Mesenchymal stem cell (in vitro differentiated cells and primary cell): ENCODE results near the gene SPG11.
"Not testable (repeated sequence)": the region's sequence is repeated elsewhere in the genome, so short reads cannot be mapped to it uniquely, and the experiment has no call there.

Experiments
- DNase-seq: peaks from one replicate; pipeline ENCODE4 v3.0.0-alpha.2; 2013
- H2AFZ ChIP-seq: one replicate; pipeline ENCODE4 v1.6.1; 2013; ENCODE audit warnings: low read depth, mild to moderate bottlenecking, control low read depth, inconsistent platforms, low read length, moderate library complexity
- H2AK5ac ChIP-seq: 2 replicates; pipeline ENCODE4 v1.6.1; 2013; ENCODE audit warnings: low read length, moderate library complexity, mild to moderate bottlenecking, inconsistent platforms; ENCODE audit not compliant: severe bottlenecking
- H2BK120ac ChIP-seq: one replicate; pipeline ENCODE4 v1.6.1; 2013; ENCODE audit warnings: low read depth, mild to moderate bottlenecking, inconsistent platforms, low read length, moderate library complexity
- H2BK12ac ChIP-seq, 2 experiments: one replicate each; pipeline ENCODE4 v1.6.1; 2013; ENCODE audit warnings: inconsistent platforms in 2 of 2, low read length in 2 of 2, mild to moderate bottlenecking in 2 of 2, moderate library complexity in 2 of 2, control low read depth in 1 of 2
- H2BK15ac ChIP-seq: one replicate; pipeline ENCODE4 v1.6.1; 2013; ENCODE audit warnings: mild to moderate bottlenecking, low read depth, inconsistent platforms; ENCODE audit not compliant: poor library complexity, severe bottlenecking
- H2BK5ac ChIP-seq: 2 replicates; pipeline ENCODE4 v1.6.1; 2013; ENCODE audit warnings: low read depth, mild to moderate bottlenecking, low read length, control low read depth, inconsistent platforms; ENCODE audit not compliant: poor library complexity, severe bottlenecking
- H3K14ac ChIP-seq, 2 experiments: one replicate each; pipeline ENCODE4 v1.6.1; 2013; ENCODE audit warnings: inconsistent platforms in 2 of 2, low read length in 2 of 2, control low read depth in 1 of 2, mild to moderate bottlenecking in 1 of 2, moderate library complexity in 1 of 2
- H3K18ac ChIP-seq, 2 experiments: one replicate each; pipeline ENCODE4 v1.6.1; 2013; ENCODE audit warnings: inconsistent platforms in 2 of 2, low read length in 2 of 2, control low read depth in 1 of 2, low read depth in 1 of 2, mild to moderate bottlenecking in 1 of 2
- H3K23ac ChIP-seq, 2 experiments: one replicate each; pipeline ENCODE4 v1.6.1; 2013; ENCODE audit warnings: inconsistent platforms in 2 of 2, low read length in 2 of 2, mild to moderate bottlenecking in 2 of 2, moderate library complexity in 2 of 2, control low read depth in 1 of 2
- H3K27ac ChIP-seq: 2 replicates; pipeline ENCODE4 v1.5.1; 2013; ENCODE audit warnings: mild to moderate bottlenecking, moderate library complexity, low read length, control low read depth, inconsistent platforms; ENCODE audit not compliant: poor library complexity, severe bottlenecking
- H3K27me3 ChIP-seq, 2 experiments: 2 replicates each; pipeline versions ENCODE4 v1.6.1 to v1.7.0; 2013; ENCODE audit warnings: low read length in 2 of 2, mild to moderate bottlenecking in 2 of 2, moderate library complexity in 2 of 2, control low read depth in 1 of 2, inconsistent platforms in 1 of 2; ENCODE audit not compliant: control insufficient read depth in 1 of 2, insufficient read depth in 1 of 2
- H3K36me3 ChIP-seq, 2 experiments: 2 replicates each; pipeline versions ENCODE4 v1.6.1 to v1.7.0; 2013; ENCODE audit warnings: low read length in 2 of 2, control low read depth in 1 of 2, inconsistent platforms in 1 of 2, low read depth in 1 of 2, mild to moderate bottlenecking in 1 of 2; ENCODE audit not compliant: insufficient read depth in 2 of 2, control insufficient read depth in 1 of 2
- H3K4ac ChIP-seq, 2 experiments: one replicate each; pipeline ENCODE4 v1.6.1; 2013; ENCODE audit warnings: inconsistent platforms in 2 of 2, low read length in 2 of 2, mild to moderate bottlenecking in 2 of 2, moderate library complexity in 2 of 2, control low read depth in 1 of 2, low read depth in 1 of 2
- H3K4me1 ChIP-seq: 2 replicates; pipeline ENCODE4 v1.6.1; 2013; ENCODE audit warnings: low read depth, low read length, control low read depth; ENCODE audit not compliant: control insufficient read depth, insufficient read depth
- H3K4me2 ChIP-seq: 2 replicates; pipeline ENCODE4 v1.6.1; 2013; ENCODE audit warnings: low read length, mild to moderate bottlenecking, inconsistent platforms; ENCODE audit not compliant: poor library complexity, severe bottlenecking
- H3K4me3 ChIP-seq, 2 experiments: 2 replicates each; pipeline versions ENCODE4 v1.5.1 to v1.7.0; 2013; ENCODE audit warnings: low read length in 2 of 2, mild to moderate bottlenecking in 2 of 2, control low read depth in 1 of 2, low read depth in 1 of 2; ENCODE audit not compliant: insufficient read depth in 1 of 2
- H3K79me1 ChIP-seq: replicated peaks from 2 replicates; pipeline ENCODE4 v1.6.1; 2013; ENCODE audit warnings: mild to moderate bottlenecking, control low read depth, low read length, inconsistent platforms; ENCODE audit not compliant: poor library complexity, severe bottlenecking
- H3K9ac ChIP-seq: 2 replicates; pipeline ENCODE4 v1.7.0; 2013; ENCODE audit warnings: mild to moderate bottlenecking, low read length, moderate library complexity
- H3K9me3 ChIP-seq: 2 replicates; pipeline ENCODE4 v1.7.0; 2013; ENCODE audit warnings: mild to moderate bottlenecking, low read length; ENCODE audit not compliant: control insufficient read depth
- H4K8ac ChIP-seq: one replicate; pipeline ENCODE4 v1.6.1; 2013; ENCODE audit warnings: inconsistent platforms, mild to moderate bottlenecking, low read length, moderate library complexity
- H4K91ac ChIP-seq: one replicate; pipeline ENCODE4 v1.6.1; 2013; ENCODE audit warnings: mild to moderate bottlenecking, low read length, inconsistent platforms
- WGBS: methylation state at CpG from one replicate; pipeline ENCODE4 v1.1.7; 2013; ENCODE audit warnings: mixed read lengths; 5-methylcytosine and 5-hydroxymethylcytosine counted together

The SPG11 gene

GRCh38 chr15:44532275-44532674 lies 131.2 kb downstream of the SPG11 start:
- Histone ChIP-seq H3K36me3 (peaks cover 5 to 41% of the 10 kb centered on the region in 2 experiments), H3K79me1 (peaks cover 10% of the 10 kb centered on the region)
- not testable (repeated sequence) for H3K4me1 ChIP-seq, H3K14ac ChIP-seq, H3K18ac ChIP-seq, H2BK5ac ChIP-seq, H2BK15ac ChIP-seq, H3K27ac ChIP-seq, H3K27me3 ChIP-seq, H3K9ac ChIP-seq, H2BK12ac ChIP-seq, H2BK120ac ChIP-seq, H3K23ac ChIP-seq, H3K9me3 ChIP-seq, H3K4ac ChIP-seq, H4K8ac ChIP-seq, H3K4me2 ChIP-seq, H4K91ac ChIP-seq, DNase-seq, H2AK5ac ChIP-seq, H2AFZ ChIP-seq, H3K4me3 ChIP-seq
- WGBS = 98% methylated on average over 5 of the region's 5 CpGs

GRCh38 chr15:44530653-44531052 lies 132.8 kb downstream of the SPG11 start:
- Histone ChIP-seq H2BK15ac (no peak overlapping the region), H3K18ac (no peak overlapping the region), H4K8ac (no peak overlapping the region), H3K4me1 (peaks cover 6% of the 10 kb centered on the region), H2AFZ (no peak overlapping the region), H3K23ac (no peak overlapping the region), H2BK120ac (no peak overlapping the region), H2AK5ac (no peak overlapping the region), H3K14ac (no peak overlapping the region), H4K91ac (no peak overlapping the region), H3K27ac (no peak overlapping the region), H3K4me2 (no peak overlapping the region), H3K9me3 (no peaks in the 10 kb centered on the region), H3K9ac (no peak overlapping the region), H2BK12ac (no peak overlapping the region), H3K4ac (no peak overlapping the region), H2BK5ac (no peak overlapping the region), H3K27me3 (no peaks in the 10 kb centered on the region), H3K4me3 (no peak overlapping the region), H3K36me3 (peaks cover 4 to 50% of the 10 kb centered on the region in 2 experiments), H3K79me1 (peaks cover 10% of the 10 kb centered on the region)
- DNase-seq = no peak
- 100% methylated on average over 3 of the region's 3 CpGs for WGBS

- no peak overlapping the region for H2AK5ac ChIP-seq
- no peak overlapping the region for H2BK120ac ChIP-seq
- H3K14ac ChIP-seq = no peak overlapping the region
- no peak overlapping the region for H3K4ac ChIP-seq
- no peak overlapping the region for H3K4me2 ChIP-seq
- no peak overlapping the region for H3K27ac ChIP-seq
- no peaks in the 10 kb centered on the region for H3K27me3 ChIP-seq
- WGBS = 98% methylated on average over 9 of the region's 10 CpGs
- no peak for DNase-seq
- H3K9me3 ChIP-seq = no peaks in the 10 kb centered on the region
- H3K9ac ChIP-seq = no peak overlapping the region
- no peak overlapping the region for H3K4me3 ChIP-seq
- H4K91ac ChIP-seq = no peak overlapping the region
- H2BK5ac ChIP-seq = no peak overlapping the region
- H3K79me1 ChIP-seq = peaks cover 13% of the 10 kb centered on the region
- no peak overlapping the region for H2AFZ ChIP-seq
- H3K36me3 ChIP-seq = peaks cover 4 to 54% of the 10 kb centered on the region in 2 experiments
- no peak overlapping the region for H4K8ac ChIP-seq
- H3K23ac ChIP-seq = no peak overlapping the region
- no peak overlapping the region for H2BK15ac ChIP-seq
- no peak overlapping the region for H2BK12ac ChIP-seq
- no peak overlapping the region for H3K18ac ChIP-seq
- H3K4me1 ChIP-seq = peaks cover 1% of the 10 kb centered on the region
These were observed 133.4 kb downstream of the SPG11 start for GRCh38 chr15:44529864-44530604.

GRCh38 chr15:44527241-44527640 lies 136.2 kb downstream of the SPG11 start:
- H3K27ac ChIP-seq = no peak overlapping the region
- H4K91ac ChIP-seq = no peak overlapping the region
- no peak for DNase-seq
- H3K79me1 ChIP-seq = peaks cover 7% of the 10 kb centered on the region
- H3K36me3 ChIP-seq = peaks cover 8 to 66% of the 10 kb centered on the region in 2 experiments
- no peak overlapping the region for H4K8ac ChIP-seq
- no peak overlapping the region for H2AK5ac ChIP-seq
- H3K27me3 ChIP-seq = no peaks in the 10 kb centered on the region
- H2BK15ac ChIP-seq = no peak overlapping the region
- no peak overlapping the region for H3K4me3 ChIP-seq
- no peak overlapping the region for H2BK5ac ChIP-seq
- H3K4me2 ChIP-seq = no peak overlapping the region
- H2AFZ ChIP-seq = no peak overlapping the region
- H2BK120ac ChIP-seq = no peak overlapping the region
- no peak overlapping the region for H3K4ac ChIP-seq
- no peak overlapping the region for H3K14ac ChIP-seq
- H3K9me3 ChIP-seq = no peaks in the 10 kb centered on the region
- no peak overlapping the region for H3K18ac ChIP-seq
- no peak overlapping the region for H3K23ac ChIP-seq
- no peak overlapping the region for H3K9ac ChIP-seq
- H2BK12ac ChIP-seq = no peak overlapping the region
- 95% methylated on average over 1 of the region's 2 CpGs for WGBS
- H3K4me1 ChIP-seq = no peaks in the 10 kb centered on the region
